Skeletal muscle tissue (tissue), 4 donors: Measurements from ENCODE around the gene SLC37A3. TPM values are rescaled to one million over a fixed set of nuclear protein-coding genes. Genes with fewer than 3 reads are reported as not detected.
"Not testable (repeated sequence)": the region's sequence is repeated elsewhere in the genome, so short reads cannot be mapped to it uniquely, and the experiment has no call there.

Source experiments
- H3K27ac ChIP-seq: one replicate; pipeline ENCODE4 v1.7.0; 2013; ENCODE audit warnings: mild to moderate bottlenecking, low read depth, low read length, inconsistent platforms
- H3K27me3 ChIP-seq, 3 donors: one replicate each; pipeline ENCODE4 v1.7.0; 2013; ENCODE audit warnings: low read length in 3 of 3; ENCODE audit not compliant: control insufficient read depth in 3 of 3, insufficient read depth in 3 of 3
- H3K36me3 ChIP-seq, 3 donors: one replicate each; pipeline ENCODE4 v1.7.0; 2013; ENCODE audit warnings: low read length in 3 of 3; ENCODE audit not compliant: control insufficient read depth in 3 of 3, insufficient read depth in 3 of 3
- H3K4me1 ChIP-seq, 3 donors: one replicate each; pipeline ENCODE4 v1.7.0; 2013; ENCODE audit warnings: low read length in 3 of 3, mild to moderate bottlenecking in 3 of 3; ENCODE audit not compliant: control insufficient read depth in 3 of 3, insufficient read depth in 3 of 3
- H3K4me3 ChIP-seq, 3 donors: one replicate each; pipeline ENCODE4 v1.7.0; 2013; ENCODE audit warnings: low read length in 3 of 3
- H3K9ac ChIP-seq, 3 donors: one replicate each; pipeline ENCODE4 v1.7.0; 2013; ENCODE audit warnings: low read length in 3 of 3, mild to moderate bottlenecking in 3 of 3, moderate library complexity in 2 of 3, low read depth in 1 of 3
- H3K9me3 ChIP-seq, 3 donors: one replicate each; pipeline ENCODE4 v1.7.0; 2013; ENCODE audit warnings: low read length in 3 of 3; ENCODE audit not compliant: control insufficient read depth in 3 of 3
- total RNA-seq: library from RNA; depleted of rRNA; stranded (reverse); fragments of >200 nt; gene quantifications from one replicate; pipeline ENCODE4 v1.2.3, GENCODE V29; 2014
- donor health status: Osteomylitis.

SLC37A3 gene
- total RNA-seq, 1 donor from 2014 or later, result 73.6 TPM

GRCh38 chr7:140317597-140317996 is 80.7 kb downstream of the SLC37A3 start:
- Histone ChIP-seq H3K36me3 (no peaks in the 10 kb centered on the region), H3K27me3 (no peaks in the 10 kb centered on the region), H3K9ac (no peak overlapping the region), H3K4me3 (no peak overlapping the region), H3K9me3 (peaks cover 0 to under 1% (median 0%) of the 10 kb centered on the region in 3 donors), H3K27ac (no peak overlapping the region), H3K4me1 (peaks cover 4 to 20% (median 13%) of the 10 kb centered on the region in 3 donors)

DNA sequence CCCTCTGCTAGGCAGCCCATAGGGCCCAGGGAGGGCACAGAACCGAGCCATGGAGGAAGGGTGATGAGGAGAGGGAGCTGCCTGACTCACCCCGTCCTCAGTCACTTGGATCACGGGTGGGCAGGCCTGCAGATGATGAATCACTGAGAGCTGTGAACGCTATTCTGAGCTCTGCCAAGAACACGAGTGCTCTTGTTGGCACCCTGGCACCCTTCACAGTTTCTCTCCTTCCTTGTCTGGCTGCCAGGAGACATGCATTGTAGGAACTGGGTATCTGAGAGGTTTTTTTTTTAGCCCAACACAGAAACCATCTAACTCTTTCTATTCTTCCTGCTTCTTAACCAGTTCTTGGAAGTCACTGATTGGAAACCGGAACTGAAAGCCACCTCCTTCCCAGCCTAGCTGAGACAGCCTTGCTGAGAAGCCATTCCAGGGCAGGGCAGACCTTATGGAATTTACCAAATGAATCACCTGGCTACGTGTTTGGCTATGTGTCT is 82.1 kb downstream of the SLC37A3 start:
- H3K4me3 ChIP-seq, result peak overlapping the region; percentile 20 to 48 (median 25)

DNA sequence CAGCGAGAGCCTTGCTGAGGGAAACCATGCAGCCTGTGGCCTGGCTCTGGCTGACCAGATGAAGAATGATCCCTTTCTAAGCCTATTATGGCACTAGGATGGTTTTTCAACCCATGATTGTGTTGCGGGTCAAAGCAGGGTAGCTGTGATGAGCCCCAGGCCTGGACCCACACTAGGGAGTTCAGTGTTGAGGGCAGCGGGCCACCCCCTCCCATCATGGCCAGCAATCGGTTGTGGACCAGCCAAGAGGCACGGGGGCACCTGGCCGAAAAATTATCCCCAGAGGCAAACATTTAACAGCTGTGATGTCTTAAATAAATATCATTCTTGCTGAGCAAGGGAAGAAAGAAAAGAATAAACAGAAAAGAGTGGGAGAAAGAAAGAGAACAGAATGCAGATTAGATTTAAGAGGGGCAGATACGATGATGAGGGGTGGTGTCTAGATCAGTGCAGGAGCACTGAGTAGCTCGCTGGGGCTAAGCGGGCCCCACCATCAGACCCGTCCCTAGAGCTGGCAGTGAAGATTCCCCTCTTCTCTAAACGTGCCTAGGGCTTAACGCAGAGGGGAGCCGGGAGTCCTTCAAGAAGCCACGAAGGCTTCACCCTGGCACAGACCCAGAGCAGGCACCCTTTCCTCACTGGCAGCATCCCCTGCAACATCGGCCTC is 82.7 kb downstream of the SLC37A3 start:
- H3K4me1 ChIP-seq, result peaks cover 4 to 20% (median 13%) of the 10 kb centered on the region in 3 donors
- H3K4me3 ChIP-seq, result peak overlapping the region; percentile 20 to 48 (median 25)
- peaks cover 0 to 8% (median 0%) of the 10 kb centered on the region in 3 donors for H3K9me3 ChIP-seq
- H3K36me3 ChIP-seq, result no peaks in the 10 kb centered on the region
- H3K27me3 ChIP-seq, result no peaks in the 10 kb centered on the region
- peak overlapping the region in 2 of 3 donors; percentile 29 to 34 for H3K9ac ChIP-seq
- peak overlapping the region; percentile 57 for H3K27ac ChIP-seq

More for the DNA sequence above, 82.1 kb downstream of the SLC37A3 start:
- Histone ChIP-seq H3K9me3 (peaks cover 0 to 8% (median 0%) of the 10 kb centered on the region in 3 donors), H3K27ac (peak overlapping the region; percentile 57), H3K9ac (peak overlapping the region in 2 of 3 donors; percentile 34), H3K36me3 (no peaks in the 10 kb centered on the region), H3K27me3 (no peaks in the 10 kb centered on the region), H3K4me1 (peaks cover 4 to 20% (median 13%) of the 10 kb centered on the region in 3 donors)

DNA sequence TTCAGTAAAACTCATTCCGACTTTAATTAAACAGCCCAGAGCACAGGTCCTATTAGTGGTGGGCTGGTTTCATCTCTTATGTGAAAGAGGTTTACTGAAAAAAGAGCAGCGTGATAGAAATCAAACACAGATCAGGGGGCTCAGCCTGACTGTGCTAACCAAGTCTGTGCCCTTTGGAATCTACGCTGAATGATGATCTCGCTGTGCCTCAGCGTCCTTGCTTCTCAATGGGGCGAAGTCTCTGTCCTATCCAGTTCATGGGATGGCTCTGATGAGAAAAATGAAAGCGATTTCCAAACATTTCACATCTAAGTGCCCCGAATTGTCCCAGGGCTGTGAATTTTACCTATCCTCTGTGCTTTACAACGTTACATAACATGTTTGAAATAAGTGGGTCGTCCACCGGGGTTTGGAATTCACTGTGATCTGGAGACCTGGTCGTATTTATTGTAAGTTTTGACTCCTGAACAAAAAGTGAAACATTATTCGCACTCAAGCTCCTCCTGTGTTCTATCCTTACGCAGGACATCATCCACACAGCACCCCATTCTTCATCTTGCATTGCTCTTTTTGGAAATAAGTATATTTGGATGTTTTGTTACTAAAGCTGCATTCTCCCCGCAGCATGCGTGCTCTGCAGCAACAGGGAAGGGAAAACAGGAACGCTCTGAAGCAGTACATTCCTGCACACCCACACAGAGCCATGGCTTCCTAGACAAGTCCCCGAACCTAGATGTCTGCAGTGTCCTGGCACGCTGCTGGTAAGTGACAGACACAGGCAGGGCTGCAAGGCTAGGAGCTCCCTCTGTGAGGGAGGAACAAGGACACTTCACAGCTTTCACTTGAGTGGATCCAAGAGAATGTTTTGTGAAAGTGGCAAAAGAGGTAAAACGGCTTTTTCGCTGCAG is 83.5 kb downstream of the SLC37A3 start:
- Histone ChIP-seq H3K4me1 (peaks cover 4 to 20% (median 13%) of the 10 kb centered on the region in 3 donors), H3K27me3 (no peaks in the 10 kb centered on the region), H3K4me3 (no peak overlapping the region), H3K9ac (no peak overlapping the region), H3K9me3 (peaks cover 0 to 8% (median 0%) of the 10 kb centered on the region in 3 donors), H3K27ac (peak overlapping the region; percentile 57), H3K36me3 (no peaks in the 10 kb centered on the region)

DNA sequence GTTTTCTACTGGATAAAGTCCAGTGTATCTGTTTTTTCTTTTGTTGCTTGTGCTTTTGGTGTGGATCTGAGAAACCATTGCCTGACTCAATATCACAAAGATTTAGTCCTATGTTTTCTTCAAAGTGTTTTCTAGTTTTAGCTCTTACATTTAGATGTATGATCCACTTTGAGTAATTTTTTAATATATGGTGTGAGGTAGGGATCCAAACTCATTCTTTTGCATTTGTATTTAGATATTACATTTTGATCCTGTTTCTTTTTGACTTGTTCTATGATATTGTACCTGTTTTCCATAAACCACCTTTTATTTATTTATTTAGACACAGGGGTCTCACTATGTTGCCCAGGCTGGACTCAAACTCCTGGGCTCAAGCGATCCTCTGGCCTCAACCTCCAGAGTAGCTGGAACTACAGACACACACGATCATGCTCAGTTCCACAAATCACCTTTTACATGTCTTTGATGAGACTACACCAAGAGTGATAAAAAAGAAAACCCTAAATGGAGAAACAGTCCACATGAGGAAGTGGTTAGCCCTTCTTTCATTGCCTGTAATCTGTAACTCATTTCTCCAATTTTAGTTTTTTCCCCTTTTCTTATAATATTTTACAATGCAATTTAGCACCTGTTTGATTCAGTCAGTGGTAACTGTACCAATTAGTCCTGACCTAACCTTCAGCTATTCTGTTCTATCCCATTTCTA is 86.0 kb downstream of the SLC37A3 start:
- Histone ChIP-seq H3K9ac (no peak overlapping the region), H3K9me3 (peaks cover 0 to 8% (median 0%) of the 10 kb centered on the region in 3 donors), H3K36me3 (no peaks in the 10 kb centered on the region), H3K27me3 (no peaks in the 10 kb centered on the region), H3K4me3 (no peak overlapping the region), H3K4me1 (peaks cover 4 to 20% (median 13%) of the 10 kb centered on the region in 3 donors), H3K27ac (no peak overlapping the region)

DNA sequence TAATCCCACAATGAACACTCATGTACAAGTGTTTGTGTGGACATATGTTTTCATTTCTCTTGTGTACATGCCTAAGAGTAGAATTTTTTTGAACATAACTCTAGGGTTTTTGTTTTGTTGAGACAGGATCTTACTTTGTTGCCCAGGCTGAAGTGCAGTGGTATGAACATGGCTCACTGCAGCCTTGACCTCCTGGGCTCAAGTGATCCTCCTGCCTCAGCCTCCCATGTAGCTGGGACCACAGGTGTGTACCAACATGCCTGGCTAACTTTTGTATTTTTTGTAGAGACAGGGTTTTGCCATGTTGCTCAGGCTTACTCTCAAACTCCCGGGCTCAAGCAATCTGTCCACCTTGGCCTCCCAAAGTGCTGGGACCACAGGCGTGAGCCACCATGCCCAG is 87.2 kb downstream of the SLC37A3 start:
- not testable (repeated sequence) for H3K9ac ChIP-seq, H3K9me3 ChIP-seq, H3K4me3 ChIP-seq, H3K36me3 ChIP-seq, H3K27me3 ChIP-seq, H3K27ac ChIP-seq
- H3K4me1 ChIP-seq, result peaks cover 4 to 12% (median 6%) of the 10 kb centered on the region in 3 donors

DNA sequence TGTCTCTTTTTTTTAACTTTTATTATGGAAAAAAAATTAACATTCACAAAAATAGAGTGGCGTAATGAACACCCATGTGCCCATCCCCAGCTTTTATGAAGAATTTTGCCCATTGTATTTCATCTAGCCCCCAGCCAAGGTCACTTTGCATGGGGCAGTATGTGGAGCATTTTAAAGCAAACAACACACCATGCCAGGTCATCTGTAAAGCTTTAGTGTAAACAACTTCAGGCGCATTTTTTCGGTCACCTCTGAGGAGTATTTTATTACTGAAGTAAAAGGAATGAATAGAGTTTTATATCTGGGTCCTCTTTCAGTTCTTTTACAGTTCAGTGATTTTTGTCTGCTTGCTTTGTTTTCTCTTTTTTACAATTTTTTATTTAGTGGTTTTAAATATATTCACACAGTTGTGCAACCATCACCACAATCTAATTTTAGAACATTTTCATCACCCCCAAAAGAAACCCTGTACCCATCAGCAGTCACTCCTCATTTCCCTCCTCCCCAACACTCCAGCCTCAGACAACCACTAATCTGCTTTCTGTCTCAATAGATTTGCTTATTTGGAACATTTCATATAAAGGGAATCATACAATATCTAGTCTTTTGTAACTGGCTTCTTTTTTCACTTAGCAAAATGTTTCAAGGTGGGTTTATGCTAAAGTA is 87.9 kb downstream of the SLC37A3 start:
- peaks cover 0 to 8% (median 0%) of the 10 kb centered on the region in 3 donors for H3K9me3 ChIP-seq
- no peak overlapping the region for H3K9ac ChIP-seq
- H3K27me3 ChIP-seq, result no peaks in the 10 kb centered on the region
- no peak overlapping the region for H3K4me3 ChIP-seq
- no peaks in the 10 kb centered on the region for H3K36me3 ChIP-seq
- peaks cover 0 to 5% (median 0%) of the 10 kb centered on the region in 3 donors for H3K4me1 ChIP-seq
- no peak overlapping the region for H3K27ac ChIP-seq

- Histone ChIP-seq H3K36me3 (no peaks in the 10 kb centered on the region), H3K27me3 (no peaks in the 10 kb centered on the region), H3K4me3 (no peak overlapping the region), H3K27ac (no peak overlapping the region), H3K9me3 (peaks cover 0 to 8% (median 0%) of the 10 kb centered on the region in 3 donors), H3K4me1 (no peaks in the 10 kb centered on the region), H3K9ac (no peak overlapping the region)
Observed at GRCh38 chr7:140308060-140308459, 90.3 kb downstream of the SLC37A3 start.

GRCh38 chr7:140304191-140304799 is 94.0 kb downstream of the SLC37A3 start:
- H3K27ac ChIP-seq, result no peak overlapping the region
- no peak overlapping the region for H3K4me3 ChIP-seq
- no peaks in the 10 kb centered on the region for H3K9me3 ChIP-seq

More at GRCh38 chr7:140304191-140304799, 94.0 kb downstream of the SLC37A3 start:
- H3K27me3 ChIP-seq, result no peaks in the 10 kb centered on the region
- no peaks in the 10 kb centered on the region for H3K4me1 ChIP-seq
- no peak overlapping the region for H3K9ac ChIP-seq
- H3K36me3 ChIP-seq, result no peaks in the 10 kb centered on the region
